ENCODE data around the gene KRR1.
"Not testable (repeated sequence)": the region's sequence is repeated elsewhere in the genome, so short reads cannot be mapped to it uniquely, and the experiment has no call there.

GRCh38 chr12:75457866-75458265 is 53.5 kb downstream of the KRR1 start:
- TF ChIP-seq, protein P1, sequence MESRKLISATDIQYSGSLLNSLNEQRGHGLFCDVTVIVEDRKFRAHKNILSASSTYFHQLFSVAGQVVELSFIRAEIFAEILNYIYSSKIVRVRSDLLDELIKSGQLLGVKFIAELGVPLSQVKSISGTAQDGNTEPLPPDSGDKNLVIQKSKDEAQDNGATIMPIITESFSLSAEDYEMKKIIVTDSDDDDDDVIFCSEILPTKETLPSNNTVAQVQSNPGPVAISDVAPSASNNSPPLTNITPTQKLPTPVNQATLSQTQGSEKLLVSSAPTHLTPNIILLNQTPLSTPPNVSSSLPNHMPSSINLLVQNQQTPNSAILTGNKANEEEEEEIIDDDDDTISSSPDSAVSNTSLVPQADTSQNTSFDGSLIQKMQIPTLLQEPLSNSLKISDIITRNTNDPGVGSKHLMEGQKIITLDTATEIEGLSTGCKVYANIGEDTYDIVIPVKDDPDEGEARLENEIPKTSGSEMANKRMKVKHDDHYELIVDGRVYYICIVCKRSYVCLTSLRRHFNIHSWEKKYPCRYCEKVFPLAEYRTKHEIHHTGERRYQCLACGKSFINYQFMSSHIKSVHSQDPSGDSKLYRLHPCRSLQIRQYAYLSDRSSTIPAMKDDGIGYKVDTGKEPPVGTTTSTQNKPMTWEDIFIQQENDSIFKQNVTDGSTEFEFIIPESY (IDR thresholded peaks at IDR 0.05; ENCODE audit: extremely low read depth, insufficient replicate concordance, low read length) = not testable (repeated sequence)
- TF ChIP-seq POLR2AphosphoS5 (IDR thresholded peaks at IDR 0.05; ENCODE audit: low read depth, low read length); CTCF (IDR thresholded peaks at IDR 0.05 in 2 of 3, conservative IDR thresholded peaks at IDR 0.05 in 1 of 3; ENCODE audit: borderline replicate concordance in 1 of 3, insufficient read depth in 1 of 3, low read depth in 2 of 3, low read length in 2 of 3); POLR2A (IDR thresholded peaks at IDR 0.05; ENCODE audit: borderline replicate concordance, extremely low read depth, insufficient read depth, insufficient read length): not testable (repeated sequence)

Measured in HCT116 (cell line).